ENCODE data around the gene PPID. TPM values are rescaled to one million over a fixed set of nuclear protein-coding genes. Genes with fewer than 3 reads are reported as not detected.
A peak's percentile ranks its signal among the peaks of the same experiment; 100 is the strongest.

The PPID gene
- total RNA-seq, 1 donor = 9.6 TPM

DNA sequence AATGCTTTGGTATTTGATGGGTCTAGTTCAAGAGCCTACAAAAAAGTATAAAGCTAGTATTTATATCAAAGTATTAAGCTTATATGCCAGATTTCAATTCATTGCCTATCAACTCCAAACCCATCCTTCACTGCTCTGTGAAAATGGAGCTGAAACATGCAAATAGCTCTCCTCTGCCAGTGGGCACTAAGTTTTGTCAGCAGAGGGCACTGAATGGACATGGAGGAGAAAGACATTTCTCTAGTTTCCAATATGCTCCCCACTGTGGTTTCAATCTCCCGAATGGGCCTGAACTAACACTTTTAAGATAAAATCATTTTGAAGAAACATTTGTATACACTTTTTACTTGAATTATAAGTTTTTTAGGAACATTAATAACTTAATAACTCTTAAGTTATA, 12.4 kb downstream of the PPID start:
- Histone ChIP-seq H3K27me3 (ENCODE audit: insufficient read depth, low read length) (no peaks in the 10 kb centered on the region), H3K4me1 (ENCODE audit: insufficient read depth, low read length) (peaks cover 5% of the 10 kb centered on the region)

DNA sequence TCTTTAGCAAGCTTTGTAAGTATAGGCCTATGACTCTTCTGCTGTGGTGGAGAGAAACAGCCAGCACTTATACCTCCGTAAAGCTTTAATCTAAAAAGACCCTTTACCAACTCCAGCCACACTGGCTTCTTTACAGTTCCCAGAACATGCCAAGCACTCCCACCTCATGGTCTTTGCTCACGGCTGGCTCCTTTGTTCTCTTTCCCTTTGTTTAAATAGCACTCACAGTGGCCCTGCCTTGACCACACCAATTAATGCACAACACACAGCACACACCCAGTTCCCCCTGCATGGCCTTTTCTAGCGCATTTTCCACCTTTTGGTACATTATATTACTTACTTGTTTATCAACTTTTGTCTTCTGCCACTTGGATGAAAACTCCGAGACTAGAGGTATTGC, 18.9 kb downstream of the PPID start:
- Histone ChIP-seq H3K4me3 (ENCODE audit: low read length) (no peak overlapping the region), H3K9me3 (ENCODE audit: low read depth, low read length) (no peaks in the 10 kb centered on the region), H3K4me1 (ENCODE audit: insufficient read depth, low read length) (no peaks in the 10 kb centered on the region), H3K27me3 (ENCODE audit: insufficient read depth, low read length) (no peaks in the 10 kb centered on the region)

More for the DNA sequence above, 12.4 kb downstream of the PPID start:
- Histone ChIP-seq H3K4me3 (ENCODE audit: low read length) (no peak overlapping the region), H3K9me3 (ENCODE audit: low read depth, low read length) (no peaks in the 10 kb centered on the region)

DNA sequence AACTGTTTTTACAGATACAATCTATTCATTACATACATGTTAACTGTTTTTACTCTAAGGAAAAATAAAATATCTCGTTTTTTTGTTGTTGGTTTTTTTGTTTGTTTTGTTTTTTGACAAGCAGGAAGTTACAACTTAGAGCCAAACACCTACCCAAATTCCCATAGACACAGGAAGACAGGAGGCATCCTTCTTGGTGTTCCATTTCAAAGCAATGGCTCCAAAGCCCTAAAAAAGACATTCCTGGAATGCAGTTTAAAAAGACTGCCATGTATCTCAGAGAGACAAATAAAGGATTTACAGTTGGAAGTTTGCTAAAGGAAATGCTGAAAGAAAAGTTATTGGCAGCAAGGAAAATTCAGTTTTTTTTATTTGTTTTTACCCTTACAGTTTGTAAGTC, 34.4 kb downstream of the PPID start:
- Histone ChIP-seq H3K4me3 (ENCODE audit: low read length) (no peak overlapping the region), H3K27me3 (ENCODE audit: insufficient read depth, low read length) (no peaks in the 10 kb centered on the region), H3K9me3 (ENCODE audit: low read depth, low read length) (no peaks in the 10 kb centered on the region), H3K4me1 (ENCODE audit: insufficient read depth, low read length) (no peaks in the 10 kb centered on the region)

DNA sequence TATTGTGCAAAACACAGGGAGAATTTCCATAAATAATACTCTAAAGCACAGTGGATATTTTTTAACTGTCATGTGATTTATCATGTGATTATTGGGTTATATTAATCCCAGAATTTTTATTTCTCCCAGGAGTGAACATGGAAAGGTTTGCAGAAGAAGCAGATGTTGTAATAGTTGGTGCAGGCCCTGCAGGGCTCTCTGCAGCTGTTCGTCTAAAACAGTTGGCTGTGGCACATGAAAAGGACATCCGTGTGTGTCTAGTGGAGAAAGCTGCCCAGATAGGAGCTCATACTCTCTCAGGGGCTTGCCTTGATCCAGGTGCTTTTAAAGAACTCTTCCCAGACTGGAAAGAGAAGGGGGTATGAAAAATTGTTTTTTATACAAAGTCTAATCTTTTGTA, 41.1 kb downstream of the PPID start:
- no peak overlapping the region for H3K4me3 ChIP-seq (ENCODE audit: low read length)
- no peaks in the 10 kb centered on the region for H3K27me3 ChIP-seq (ENCODE audit: insufficient read depth, low read length)
- no peaks in the 10 kb centered on the region for H3K9me3 ChIP-seq (ENCODE audit: low read depth, low read length)
- H3K4me1 ChIP-seq (ENCODE audit: insufficient read depth, low read length) = no peaks in the 10 kb centered on the region

DNA sequence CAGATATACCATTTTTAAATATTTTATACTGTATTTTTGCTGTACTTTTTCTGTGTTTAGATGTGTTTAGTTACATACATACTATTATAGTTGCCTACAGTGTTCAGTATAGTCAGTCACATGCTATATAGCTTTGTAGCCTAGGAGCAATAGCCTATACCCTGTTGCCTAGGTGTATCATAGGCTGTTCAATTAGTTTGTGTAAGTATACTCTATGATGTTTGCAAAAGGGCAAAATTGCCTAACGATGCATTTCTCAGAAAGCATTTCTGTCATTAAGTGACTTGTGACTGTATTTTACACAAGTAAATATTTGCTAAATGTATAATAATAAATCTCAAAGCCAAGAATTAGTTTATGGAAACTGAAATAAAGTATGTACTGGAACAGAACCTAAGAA, 41.6 kb downstream of the PPID start:
- Histone ChIP-seq H3K9me3 (ENCODE audit: low read depth, low read length) (no peaks in the 10 kb centered on the region), H3K27me3 (ENCODE audit: insufficient read depth, low read length) (no peaks in the 10 kb centered on the region), H3K4me3 (ENCODE audit: low read length) (no peak overlapping the region), H3K4me1 (ENCODE audit: insufficient read depth, low read length) (no peaks in the 10 kb centered on the region)

DNA sequence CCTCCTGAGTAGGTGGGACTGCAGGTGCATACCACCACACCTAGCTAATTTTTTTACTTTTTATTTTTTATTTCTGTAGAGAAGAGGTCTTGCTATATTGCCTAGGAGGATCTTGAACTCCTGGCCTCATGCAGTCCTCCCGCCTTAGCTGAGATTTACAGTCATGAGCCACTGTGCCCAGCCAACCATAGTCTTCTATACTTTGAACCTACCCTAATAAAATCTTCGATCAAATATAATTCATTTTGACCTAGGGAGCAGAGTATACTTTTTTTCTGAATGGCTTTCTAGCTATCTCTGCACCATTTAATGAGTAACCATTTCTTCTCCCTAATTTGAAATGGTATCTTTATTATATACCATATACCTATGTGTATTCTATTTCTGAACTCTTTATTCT, 44.4 kb downstream of the PPID start:
- H3K4me1 ChIP-seq (ENCODE audit: insufficient read depth, low read length) = peaks cover under 1% of the 10 kb centered on the region
- H3K27me3 ChIP-seq (ENCODE audit: insufficient read depth, low read length) = no peaks in the 10 kb centered on the region
- no peaks in the 10 kb centered on the region for H3K9me3 ChIP-seq (ENCODE audit: low read depth, low read length)
- H3K4me3 ChIP-seq (ENCODE audit: low read length) = no peak overlapping the region

DNA sequence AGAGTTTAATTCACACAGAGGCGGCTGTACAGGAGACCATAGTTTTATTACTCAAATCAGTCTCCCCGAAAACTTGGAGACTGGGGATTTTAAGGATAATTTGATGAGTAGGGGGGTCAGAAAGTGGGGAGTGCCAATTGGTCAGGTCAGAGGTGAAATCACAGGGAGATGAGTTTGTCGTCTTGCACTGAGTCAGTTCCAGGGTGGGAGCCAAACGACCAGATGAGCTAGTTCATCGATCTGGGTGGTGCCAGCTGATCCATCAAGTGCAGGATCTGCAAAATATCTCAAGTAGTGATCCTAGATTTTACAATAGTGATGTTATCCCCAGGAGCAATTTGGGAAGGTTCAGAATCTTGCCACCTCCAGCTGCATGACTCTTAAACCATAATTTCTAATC, 47.1 kb downstream of the PPID start:
- Histone ChIP-seq H3K4me1 (ENCODE audit: insufficient read depth, low read length) (peaks cover 15% of the 10 kb centered on the region), H3K4me3 (ENCODE audit: low read length) (no peak overlapping the region), H3K9me3 (ENCODE audit: low read depth, low read length) (no peaks in the 10 kb centered on the region), H3K27me3 (ENCODE audit: insufficient read depth, low read length) (no peaks in the 10 kb centered on the region)

DNA sequence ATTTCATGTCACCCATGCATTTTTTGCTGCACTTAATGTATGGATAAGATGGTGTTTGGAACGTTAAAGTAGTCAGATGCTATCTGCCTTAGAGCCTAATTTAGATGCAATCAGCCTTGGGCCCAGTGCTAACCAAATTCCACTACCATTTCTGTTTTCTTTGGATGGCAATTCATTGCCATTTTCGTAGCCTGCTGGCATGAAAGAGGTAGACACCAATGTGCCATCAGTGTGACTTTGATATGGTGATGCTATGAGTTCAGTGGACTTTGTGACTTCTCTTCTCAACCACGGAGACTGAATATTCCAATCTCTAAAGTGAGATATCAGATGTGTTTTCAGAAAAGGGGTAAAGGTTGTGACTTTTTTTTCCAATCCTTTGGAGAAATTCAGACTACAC, 49.6 kb downstream of the PPID start:
- Histone ChIP-seq H3K27me3 (ENCODE audit: insufficient read depth, low read length) (no peaks in the 10 kb centered on the region), H3K9me3 (ENCODE audit: low read depth, low read length) (no peaks in the 10 kb centered on the region), H3K4me1 (ENCODE audit: insufficient read depth, low read length) (peaks cover 22% of the 10 kb centered on the region), H3K4me3 (ENCODE audit: low read length) (no peak overlapping the region)

DNA sequence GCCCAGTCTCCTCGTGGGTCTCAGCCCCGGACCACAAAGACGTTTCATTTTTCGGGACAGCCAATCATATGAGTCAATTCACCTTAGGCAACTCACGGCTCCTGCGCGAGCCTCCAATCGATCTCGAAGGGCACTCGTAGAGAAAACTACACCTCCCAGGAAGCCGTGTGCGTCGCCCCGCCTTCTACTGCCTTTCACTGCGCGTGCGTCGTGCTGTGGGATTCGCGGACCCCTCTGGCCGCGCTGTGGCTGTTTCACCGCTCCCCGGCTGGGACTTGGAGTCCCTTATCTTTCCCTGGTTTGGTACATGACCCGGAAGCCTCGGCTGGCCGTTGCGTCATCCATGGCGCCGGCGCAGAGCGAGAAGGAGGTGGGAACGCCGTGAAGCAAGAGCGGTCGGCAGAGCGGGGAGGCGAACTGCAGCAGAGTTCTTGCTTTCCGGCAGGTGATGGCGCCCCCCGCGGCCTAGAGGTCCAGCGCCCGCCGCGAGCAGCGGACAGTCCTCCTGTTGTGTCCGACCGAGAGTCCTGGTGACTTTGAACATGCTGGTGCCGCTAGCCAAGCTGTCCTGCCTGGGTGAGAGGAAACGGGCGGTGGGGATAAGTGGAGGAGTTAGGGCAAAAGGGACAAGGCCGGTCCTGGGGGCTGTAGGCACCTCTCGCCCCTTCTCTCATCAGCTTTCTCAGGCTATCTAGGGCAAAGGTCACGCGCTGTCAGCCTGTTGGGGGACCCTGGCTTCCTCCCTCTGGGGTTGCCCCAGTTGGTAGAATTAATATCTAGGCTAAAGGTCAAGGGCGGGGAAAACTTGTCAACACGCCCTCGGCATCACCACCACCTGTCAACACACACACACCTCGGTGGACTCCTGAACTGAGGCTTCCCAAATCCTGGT, 51.0 kb downstream of the PPID start, which contains the start of gene ETFDH:
ETFDH (plus strand) TSS at position 382 of the 892 bp plus-strand sequence; CDS start at position 543, 161 bp downstream.
- Histone ChIP-seq H3K4me3 (ENCODE audit: low read length) (peak within 1 kb of the TSS; percentile 90), H3K4me1 (ENCODE audit: insufficient read depth, low read length) (peaks cover 27% of the 10 kb centered on the region), H3K9me3 (ENCODE audit: low read depth, low read length) (no peaks in the 10 kb centered on the region), H3K27me3 (ENCODE audit: insufficient read depth, low read length) (no peaks in the 10 kb centered on the region)

DNA sequence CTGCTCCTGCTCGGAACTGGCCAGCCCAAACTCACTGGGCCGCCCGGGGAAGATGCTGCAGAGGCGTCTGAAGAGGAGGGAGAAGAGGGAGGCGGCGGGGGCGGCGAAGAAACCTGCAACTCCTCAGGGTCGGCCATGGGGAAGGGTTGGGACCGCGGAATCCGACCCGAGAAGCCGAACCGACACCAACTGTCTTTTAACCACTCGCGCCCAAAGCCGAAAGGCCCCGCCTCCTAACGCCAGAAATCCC, 51.6 kb downstream of the PPID start, which contains the start of gene C4orf46:
C4orf46 (minus strand) TSS at position 223 of the 250 bp plus-strand sequence; CDS start at position 137, 86 bp downstream.
- Histone ChIP-seq H3K4me1 (ENCODE audit: insufficient read depth, low read length) (peaks cover 27% of the 10 kb centered on the region), H3K4me3 (ENCODE audit: low read length) (peak within 1 kb of the TSS; percentile 90), H3K27me3 (ENCODE audit: insufficient read depth, low read length) (no peaks in the 10 kb centered on the region), H3K9me3 (ENCODE audit: low read depth, low read length) (no peaks in the 10 kb centered on the region)

DNA sequence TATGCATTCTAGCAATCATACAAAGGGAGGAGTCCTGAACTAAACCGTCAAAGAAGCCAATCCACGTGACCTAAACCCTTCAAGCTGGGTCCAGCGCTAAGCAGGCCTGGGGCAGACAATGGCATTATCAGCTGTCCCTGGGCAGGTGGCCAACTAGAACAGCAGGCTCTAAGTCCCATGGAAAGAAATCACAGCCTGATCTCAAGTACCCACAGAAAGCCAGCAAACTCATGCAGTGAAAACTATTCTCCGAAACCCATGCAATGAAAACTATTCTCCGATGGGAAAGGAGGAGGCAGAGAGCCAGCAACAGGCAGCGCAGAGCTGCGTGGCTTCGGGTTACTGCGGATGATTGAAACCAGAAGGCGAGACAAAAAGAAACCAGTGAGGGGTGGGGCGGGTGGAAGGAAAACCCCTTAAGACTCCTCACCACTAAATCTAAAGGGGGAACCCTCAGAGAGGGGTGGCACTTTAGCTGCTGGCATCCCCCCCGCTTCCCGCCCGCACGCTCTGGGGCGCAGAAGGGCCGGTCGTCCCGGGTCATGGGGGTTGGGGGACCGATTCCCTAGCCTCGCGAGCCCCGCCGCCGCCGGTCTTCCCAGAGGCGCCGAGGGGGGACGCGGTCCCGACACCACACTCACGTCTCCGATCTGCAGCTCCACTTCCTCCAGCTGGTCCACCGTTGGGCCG, 52.1 kb downstream of the PPID start:
- H3K4me1 ChIP-seq (ENCODE audit: insufficient read depth, low read length) = peaks cover 27% of the 10 kb centered on the region
- no peaks in the 10 kb centered on the region for H3K27me3 ChIP-seq (ENCODE audit: insufficient read depth, low read length)
- H3K4me3 ChIP-seq (ENCODE audit: low read length) = peak overlapping the region; percentile 90
- no peaks in the 10 kb centered on the region for H3K9me3 ChIP-seq (ENCODE audit: low read depth, low read length)

DNA sequence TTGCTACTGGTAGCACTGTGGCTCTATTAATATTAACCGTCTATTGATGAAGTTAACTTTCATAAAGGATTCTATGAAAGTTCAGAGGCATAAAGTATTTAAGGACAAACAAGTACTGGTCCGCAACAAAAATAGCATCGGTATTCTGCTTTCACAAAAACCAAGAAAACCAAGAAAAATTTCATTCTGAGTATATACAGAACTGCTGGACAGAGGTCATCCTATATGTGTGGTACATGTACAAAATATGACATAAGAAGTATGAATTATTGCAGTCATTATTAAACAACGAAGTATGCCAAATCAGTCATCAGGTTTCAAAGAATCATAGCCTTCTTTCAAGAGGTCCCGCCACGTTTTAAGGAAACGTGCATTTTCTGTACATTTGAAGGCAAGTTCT, 53.9 kb downstream of the PPID start:
- peaks cover 33% of the 10 kb centered on the region for H3K4me1 ChIP-seq (ENCODE audit: insufficient read depth, low read length)
- H3K4me3 ChIP-seq (ENCODE audit: low read length) = no peak overlapping the region
- H3K9me3 ChIP-seq (ENCODE audit: low read depth, low read length) = no peaks in the 10 kb centered on the region
- H3K27me3 ChIP-seq (ENCODE audit: insufficient read depth, low read length) = no peaks in the 10 kb centered on the region

DNA sequence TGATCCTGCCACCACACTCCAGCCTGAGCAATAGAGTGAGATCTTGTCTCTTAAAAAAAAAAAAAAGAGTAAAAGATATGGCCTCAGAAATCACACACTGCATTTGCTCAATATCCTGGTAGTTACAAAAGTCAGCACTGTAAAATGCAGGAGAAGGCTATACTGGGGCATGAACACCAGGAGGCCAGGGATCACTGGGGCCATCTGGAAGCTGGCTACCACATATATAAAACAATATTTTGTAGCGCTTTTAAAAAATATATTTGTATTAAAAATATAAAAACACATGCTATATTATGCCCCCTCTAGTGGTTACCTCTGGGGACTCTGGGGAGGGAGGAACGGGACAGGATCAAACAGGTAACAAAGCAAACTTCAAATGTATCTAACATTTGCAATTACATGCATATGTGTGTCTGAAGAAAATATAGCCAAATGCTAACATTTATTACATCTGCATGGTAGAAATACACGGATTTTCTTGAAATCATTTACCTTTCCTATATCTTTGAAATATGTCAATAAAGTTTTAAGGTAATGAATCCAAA, 55.5 kb downstream of the PPID start:
- no peak overlapping the region for H3K4me3 ChIP-seq (ENCODE audit: low read length)
- H3K4me1 ChIP-seq (ENCODE audit: insufficient read depth, low read length) = peaks cover 33% of the 10 kb centered on the region
- no peaks in the 10 kb centered on the region for H3K9me3 ChIP-seq (ENCODE audit: low read depth, low read length)
- H3K27me3 ChIP-seq (ENCODE audit: insufficient read depth, low read length) = no peaks in the 10 kb centered on the region

DNA sequence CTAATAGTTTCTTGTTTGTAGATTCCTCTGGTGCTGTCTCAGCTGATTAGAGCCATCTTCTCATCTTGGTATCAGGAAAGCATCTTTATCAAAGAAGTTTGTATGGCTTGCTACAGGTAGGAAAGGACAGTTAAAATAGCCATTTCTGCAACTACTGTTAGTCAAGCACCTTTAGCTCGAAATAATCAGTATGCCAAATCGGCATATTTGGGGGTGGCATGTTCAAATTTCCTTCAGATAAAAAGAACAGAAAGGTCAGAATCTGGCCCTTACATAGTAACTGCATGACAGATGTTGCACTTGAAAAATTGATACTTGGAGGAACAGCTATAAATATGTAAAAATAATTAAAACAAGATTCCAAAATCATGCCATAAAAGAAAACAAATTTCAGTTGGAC, 56.3 kb downstream of the PPID start:
- no peaks in the 10 kb centered on the region for H3K9me3 ChIP-seq (ENCODE audit: low read depth, low read length)
- no peak overlapping the region for H3K4me3 ChIP-seq (ENCODE audit: low read length)
- peaks cover 29% of the 10 kb centered on the region for H3K4me1 ChIP-seq (ENCODE audit: insufficient read depth, low read length)
- no peaks in the 10 kb centered on the region for H3K27me3 ChIP-seq (ENCODE audit: insufficient read depth, low read length)

DNA sequence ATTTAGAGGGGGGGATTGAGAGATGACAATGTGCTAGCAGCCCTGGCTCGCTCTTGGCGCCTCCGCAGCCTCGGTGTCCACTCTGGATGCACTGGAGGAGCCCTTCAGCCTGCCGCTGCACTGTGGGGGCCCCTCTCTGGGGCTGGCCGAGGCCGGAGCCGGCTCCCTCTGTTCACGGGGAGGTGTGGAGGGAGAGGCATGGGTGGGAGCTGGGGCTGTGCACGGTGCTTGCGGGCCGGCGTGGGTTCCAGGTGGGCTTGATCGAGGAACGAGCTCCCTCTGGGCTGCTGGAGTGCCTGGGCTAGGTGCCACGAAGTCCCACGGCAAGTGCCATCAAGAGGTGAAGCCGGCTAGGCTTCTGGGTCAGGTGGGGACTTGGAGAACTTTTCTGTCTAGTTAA, 58.4 kb downstream of the PPID start:
- no peaks in the 10 kb centered on the region for H3K27me3 ChIP-seq (ENCODE audit: insufficient read depth, low read length)
- no peak overlapping the region for H3K4me3 ChIP-seq (ENCODE audit: low read length)
- no peaks in the 10 kb centered on the region for H3K9me3 ChIP-seq (ENCODE audit: low read depth, low read length)
- H3K4me1 ChIP-seq (ENCODE audit: insufficient read depth, low read length) = peaks cover 19% of the 10 kb centered on the region
